GM19452 (cell line): ENCODE data around the gene ERBB4.
"Not testable (repeated sequence)": the region's sequence is repeated elsewhere in the genome, so short reads cannot be mapped to it uniquely, and the experiment has no call there.

Experiments used
- ATAC-seq: cut with Tn5 transposase; IDR thresholded peaks from one replicate; pipeline ENCODE4 v1.9.1; 2021; ENCODE audit not compliant: unreplicated experiment

ERBB4 gene

GRCh38 chr2:212157012-212157411 lies 381.6 kb downstream of the ERBB4 start:
- ATAC-seq, result no peak

- no peak for ATAC-seq
Measured at GRCh38 chr2:212156088-212156487, 382.5 kb downstream of the ERBB4 start.

GRCh38 chr2:212154477-212154878 lies 384.1 kb downstream of the ERBB4 start:
- no peak for ATAC-seq

GRCh38 chr2:212153923-212154322 lies 384.7 kb downstream of the ERBB4 start:
- no peak for ATAC-seq

DNA sequence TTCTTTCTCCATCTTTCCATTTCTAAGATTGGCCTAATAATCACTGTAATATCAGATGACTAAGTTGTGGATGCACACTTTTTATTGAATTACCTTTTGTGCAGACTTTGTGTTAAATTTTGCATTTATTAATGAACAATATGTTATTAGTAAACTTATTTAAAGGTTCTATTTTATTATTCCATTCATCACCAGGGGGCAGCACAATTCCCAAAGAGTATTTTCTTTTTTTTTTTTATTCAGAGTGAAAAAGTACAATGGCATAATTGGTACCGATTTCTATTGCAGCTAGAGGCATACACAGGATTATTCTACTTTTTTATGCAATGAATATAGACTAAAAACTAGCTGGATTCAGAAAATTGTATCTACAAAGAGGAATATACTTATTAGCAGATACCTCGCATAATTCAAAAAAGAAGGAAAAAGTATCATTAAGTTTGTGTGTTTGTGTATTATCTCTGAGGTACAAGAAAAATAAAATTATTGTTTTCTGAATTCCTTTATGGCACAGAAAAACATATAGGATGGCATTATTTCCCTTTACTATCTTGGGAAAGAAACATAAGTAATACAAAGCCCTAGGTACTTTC lies 390.6 kb downstream of the ERBB4 start:
- no peak for ATAC-seq

GRCh38 chr2:212146416-212146815 lies 392.2 kb downstream of the ERBB4 start:
- ATAC-seq, result no peak

DNA sequence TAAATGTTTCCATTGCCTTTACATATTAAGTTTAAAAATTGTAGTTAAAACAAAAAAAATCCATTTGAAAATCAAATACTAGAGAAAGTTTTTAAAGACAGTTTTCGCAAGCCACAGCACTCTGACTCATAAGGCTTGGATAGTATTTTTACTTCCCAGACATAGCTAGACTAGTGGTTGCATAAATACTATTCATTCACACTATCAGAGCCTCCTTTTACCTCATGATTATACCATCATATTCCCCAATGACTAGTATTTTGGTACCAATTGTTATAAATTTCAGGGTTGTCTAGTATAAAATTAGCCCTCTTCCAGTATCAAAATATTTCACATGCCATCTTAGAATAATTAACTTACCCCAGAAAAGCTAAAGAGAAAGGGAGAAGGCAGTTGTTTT lies 393.5 kb downstream of the ERBB4 start:
- no peak for ATAC-seq

DNA sequence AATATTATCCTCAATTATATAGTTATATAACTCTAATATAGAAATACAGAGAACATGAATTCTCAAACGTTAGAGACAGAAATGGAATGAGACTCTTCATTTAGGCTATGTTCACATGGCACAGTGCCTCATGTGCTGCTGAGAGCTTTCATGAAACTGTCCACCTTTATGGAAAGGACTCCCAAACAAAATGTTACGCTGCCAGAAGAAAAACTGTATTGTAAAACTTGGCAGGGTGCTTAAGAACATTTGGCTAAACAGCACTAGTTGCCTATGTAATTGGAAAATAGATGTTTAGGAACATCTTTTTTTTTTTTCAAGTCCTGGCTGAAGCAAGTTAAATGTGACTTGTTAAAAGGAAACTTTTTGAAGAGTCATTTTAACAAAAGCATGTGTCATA lies 396.0 kb downstream of the ERBB4 start:
- no peak for ATAC-seq

DNA sequence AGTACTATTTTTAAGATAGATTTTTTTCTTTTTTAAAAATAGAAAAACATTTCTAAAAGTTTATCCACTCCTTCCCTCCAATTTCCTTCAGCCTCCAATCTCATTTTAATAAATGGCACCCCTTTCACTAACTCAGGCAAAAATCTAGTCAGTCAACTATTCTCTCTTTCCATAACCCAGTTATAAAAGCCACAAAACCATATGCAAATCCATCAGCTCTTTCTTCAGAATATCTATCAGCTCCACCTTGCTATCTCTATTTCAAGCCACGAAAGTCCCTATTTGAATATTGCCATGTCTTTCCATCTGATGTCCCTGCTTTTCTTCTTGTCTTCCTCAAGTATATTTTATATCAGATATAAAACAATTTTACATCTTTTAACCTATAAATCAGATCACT lies 397.1 kb downstream of the ERBB4 start:
- ATAC-seq, result no peak

DNA sequence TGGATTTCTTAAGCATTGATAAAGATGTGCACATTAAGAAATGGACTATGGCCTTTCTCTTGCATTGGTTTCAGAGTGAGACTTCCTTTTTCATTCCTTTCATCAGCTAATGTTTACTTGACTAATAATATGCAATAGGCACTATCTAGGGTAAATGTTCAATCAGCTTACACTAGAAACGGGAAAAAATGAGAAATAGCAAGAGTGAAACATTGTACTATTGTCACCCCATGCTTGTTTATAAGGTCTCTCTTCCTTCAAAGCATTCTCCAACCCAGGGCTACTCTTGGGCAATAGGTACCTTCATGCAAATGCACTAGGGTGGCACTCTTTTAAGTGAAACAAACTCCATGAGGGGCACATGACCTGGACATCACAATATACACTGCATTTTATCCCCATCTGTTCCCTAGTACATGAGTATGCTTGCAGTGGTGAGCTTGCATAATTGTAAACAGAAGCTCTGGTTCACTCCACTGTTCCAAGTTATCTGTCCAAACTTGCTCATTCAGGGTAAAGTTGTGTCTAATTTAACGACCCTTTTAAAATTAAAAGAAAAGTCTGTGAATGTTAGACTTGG lies 402.3 kb downstream of the ERBB4 start:
- ATAC-seq, result no peak

- ATAC-seq, result no peak
Measured at GRCh38 chr2:212135739-212136138, 402.9 kb downstream of the ERBB4 start.

DNA sequence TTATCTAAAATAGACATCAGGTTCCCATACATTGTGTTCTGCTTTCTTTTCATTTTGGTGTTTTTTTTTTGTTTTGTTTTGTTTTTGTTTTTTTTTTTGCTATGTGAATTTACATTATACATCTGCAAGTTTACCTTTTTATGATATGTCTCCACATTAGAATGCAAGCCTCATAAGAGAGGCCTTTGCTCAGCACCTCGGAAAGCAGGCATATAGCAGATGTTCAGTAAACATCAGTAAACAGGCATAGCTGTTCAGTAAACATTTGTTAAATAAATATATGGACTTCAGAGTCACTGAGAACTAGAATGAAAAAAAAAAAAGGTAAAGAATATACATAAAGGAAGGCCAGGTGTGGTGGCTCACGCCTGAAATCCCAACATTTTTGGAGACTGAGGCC lies 405.3 kb downstream of the ERBB4 start:
- no peak for ATAC-seq

DNA sequence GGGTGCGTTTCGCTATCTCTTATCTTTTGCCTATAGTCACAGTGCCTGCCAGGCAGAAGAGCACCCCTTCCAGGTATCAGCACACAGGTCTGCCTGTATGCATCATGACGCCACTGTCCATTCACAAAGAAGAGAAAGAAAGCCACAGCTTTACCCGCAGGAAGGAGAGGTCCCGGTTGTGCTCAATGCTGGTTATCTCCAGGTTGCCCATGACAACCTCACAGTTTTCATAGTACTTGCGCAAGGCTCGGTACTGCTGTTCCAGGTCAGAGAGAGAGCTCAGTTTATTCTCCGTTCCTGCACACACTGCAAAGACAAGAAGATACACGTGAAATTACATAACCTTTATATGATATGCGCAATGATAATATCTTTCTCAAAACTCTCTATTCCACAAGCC lies 414.0 kb downstream of the ERBB4 start:
- no peak for ATAC-seq

GRCh38 chr2:212119591-212119990 lies 419.0 kb downstream of the ERBB4 start:
- ATAC-seq, result no peak

DNA sequence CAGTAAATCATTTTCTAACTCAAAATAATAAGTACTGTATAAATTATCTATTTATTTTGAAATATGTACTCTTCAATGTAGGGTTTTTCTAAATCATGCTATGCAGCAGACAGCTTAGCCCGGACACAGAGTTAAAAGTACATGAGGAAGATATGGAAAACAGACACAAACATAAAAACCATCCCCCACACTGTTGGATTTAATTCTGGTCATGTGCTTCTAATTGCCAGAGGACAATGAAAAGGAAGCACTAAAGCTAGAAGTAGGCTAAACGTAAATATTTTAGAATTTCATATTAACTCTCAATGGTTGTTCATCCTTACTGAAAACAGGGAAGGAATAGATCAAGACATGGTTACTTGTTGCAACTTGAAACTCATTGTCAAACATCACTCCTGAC lies 420.7 kb downstream of the ERBB4 start:
- ATAC-seq, result no peak

GRCh38 chr2:212114489-212114888 lies 424.1 kb downstream of the ERBB4 start:
- no peak for ATAC-seq

DNA sequence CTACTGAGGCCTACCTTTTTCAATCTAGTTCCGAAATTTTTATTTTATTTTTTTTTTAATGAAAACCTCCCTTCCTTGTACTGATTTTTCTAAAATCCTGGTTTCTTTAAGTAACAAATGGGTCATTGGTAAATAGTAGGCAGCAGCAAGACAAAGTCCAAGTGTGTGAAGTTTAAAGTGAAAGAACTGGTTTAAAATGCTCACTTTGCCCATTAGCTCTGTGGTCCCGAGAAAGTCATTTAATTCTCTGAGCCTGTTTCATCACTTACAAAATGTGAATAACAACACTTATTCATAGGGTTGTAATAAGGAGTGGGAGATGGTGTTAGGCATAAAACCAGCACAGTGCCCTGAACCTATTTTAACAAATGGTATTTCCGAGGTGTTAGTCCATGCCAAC lies 426.2 kb downstream of the ERBB4 start:
- no peak for ATAC-seq

DNA sequence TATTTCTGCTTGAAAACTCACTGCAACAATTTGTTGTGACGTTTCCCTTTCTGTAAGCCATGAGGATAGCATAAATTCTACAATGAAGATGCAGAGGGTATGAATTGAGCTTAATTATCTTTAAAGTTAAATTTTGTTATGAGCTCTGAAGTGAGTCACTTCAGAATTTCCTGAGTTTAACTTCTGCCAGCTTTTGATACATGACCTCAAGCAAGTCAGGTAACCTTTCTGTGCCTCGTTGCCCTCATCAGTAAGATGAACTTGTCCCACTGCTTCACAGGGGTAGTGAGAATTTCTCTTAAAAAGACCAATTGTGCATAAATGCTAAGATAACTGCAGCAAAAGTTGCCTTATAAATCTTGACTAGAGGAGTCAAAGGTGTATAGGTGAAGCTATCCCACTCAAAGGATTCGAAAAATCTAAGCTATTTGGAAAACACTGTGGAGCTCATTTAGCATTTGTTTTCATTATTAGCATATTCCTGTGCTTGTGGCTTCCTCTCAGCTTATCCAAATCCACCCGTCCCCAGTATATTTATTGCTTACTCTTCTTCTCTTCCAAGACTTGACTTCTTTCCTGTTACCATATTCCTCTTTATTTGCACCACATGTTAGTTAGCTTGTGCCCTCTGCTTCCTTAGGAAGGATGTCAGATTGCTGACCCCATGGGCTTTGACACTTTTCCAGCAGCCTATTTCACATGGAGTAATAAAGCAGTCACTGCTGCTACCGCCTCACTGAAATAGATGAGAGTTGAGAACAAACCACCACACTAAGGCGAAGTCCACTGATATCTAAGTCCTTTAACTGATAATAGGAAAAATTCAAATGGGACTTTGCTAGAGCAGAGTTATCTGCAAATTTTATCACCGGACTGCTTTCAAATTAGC lies 428.6 kb downstream of the ERBB4 start:
- no peak for ATAC-seq

- ATAC-seq, result no peak
Measured at GRCh38 chr2:212109217-212109616, 429.4 kb downstream of the ERBB4 start.

DNA sequence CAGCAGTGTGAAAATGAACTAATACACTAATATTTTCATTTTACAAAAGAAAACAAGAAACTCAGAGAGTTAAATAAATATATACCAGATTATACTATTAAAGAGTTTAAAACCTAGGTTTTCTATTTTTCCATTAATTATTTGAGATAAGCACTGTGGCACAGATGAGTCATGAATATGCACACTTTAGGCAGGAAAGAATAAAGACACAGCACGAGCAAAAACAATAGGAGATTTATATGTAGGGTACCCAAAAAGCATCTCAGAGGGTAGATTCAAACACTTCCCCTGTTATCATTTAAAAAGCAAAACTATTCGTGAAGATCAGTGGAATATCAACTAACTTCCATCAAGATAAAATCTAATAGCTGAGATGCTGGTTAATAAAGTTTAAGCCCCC lies 430.6 kb downstream of the ERBB4 start:
- no peak for ATAC-seq

DNA sequence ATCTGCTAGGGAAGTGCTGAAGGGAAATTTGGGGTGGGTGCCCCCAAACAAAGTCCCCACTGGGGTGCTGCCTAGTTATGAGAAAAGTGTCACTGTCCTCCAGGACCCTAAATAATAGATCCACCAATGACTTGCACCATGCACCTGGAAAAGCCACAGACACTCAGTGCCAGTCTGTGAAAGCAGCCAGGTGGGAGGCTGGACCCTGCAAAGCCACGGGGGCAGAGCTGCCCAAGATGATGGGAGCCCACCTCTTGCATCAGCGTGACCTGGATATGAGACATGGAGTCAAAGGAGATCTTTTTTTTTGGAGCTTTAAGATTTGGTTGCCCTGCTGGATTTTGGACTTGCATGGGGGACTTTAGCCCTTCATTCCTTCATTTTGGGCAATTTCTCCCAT lies 431.6 kb downstream of the ERBB4 start:
- ATAC-seq, result no peak

- ATAC-seq, result not testable (repeated sequence)
Measured at GRCh38 chr2:212106536-212106935, 432.1 kb downstream of the ERBB4 start.
